Loucy (cell line): ENCODE measurements around the gene LCE2D.
"Not testable (repeated sequence)": the region's sequence is repeated elsewhere in the genome, so short reads cannot be mapped to it uniquely, and the experiment has no call there.

Experiments
- CTCF ChIP-seq: fragments of 200-600 bp; sonication (generic); conservative IDR thresholded peaks from 2 replicates; pipeline ENCODE4 v1.5.1; 2014; ENCODE audit warnings: mild to moderate bottlenecking, antibody characterized with exemption, low read length
- EZH2phosphoT487 ChIP-seq: fragments of 200-600 bp; IDR thresholded peaks from 2 replicates; pipeline ENCODE4 v1.6.1; 2018; ENCODE audit warnings: antibody characterized with exemption, mild to moderate bottlenecking, moderate library complexity, borderline replicate concordance

- not testable (repeated sequence) for TF ChIP-seq CTCF, EZH2phosphoT487
Observed at GRCh38 chr1:152666171-152666570, 3.0 kb downstream of the LCE2D start.
